RCC 7860 (cell line): ENCODE results near the gene TGM2.
A peak's percentile ranks its signal among the peaks of the same experiment; 100 is the strongest.

ENCODE experiments used
- DNase-seq: peaks from one replicate; pipeline ENCODE4 v3.0.0-alpha.2; 2015; ENCODE audit warnings: low spot score
- FAIRE-seq: peaks from 2 replicates; lab custom pipeline; 2012; peaks lifted over from hg19 to GRCh38; lab: Jason Lieb, UNC

Gene TGM2

GRCh38 chr20:38162878-38163875, 1.9 kb downstream of the TGM2 start:
- FAIRE-seq = no peak
- no peak for DNase-seq

- no peak for FAIRE-seq
Measured at GRCh38 chr20:38162149-38162548, 2.9 kb downstream of the TGM2 start.

GRCh38 chr20:38161412-38161774, 3.7 kb downstream of the TGM2 start:
- no peak for FAIRE-seq
- DNase-seq = no peak

More at GRCh38 chr20:38162149-38162548, 2.9 kb downstream of the TGM2 start:
- DNase-seq = no peak

GRCh38 chr20:38159957-38160756, 4.9 kb downstream of the TGM2 start:
- FAIRE-seq (no peak), DNase-seq (no peak)

GRCh38 chr20:38159566-38159956, 5.5 kb downstream of the TGM2 start:
- DNase-seq (no peak), FAIRE-seq (no peak)

- no peak for FAIRE-seq
- DNase-seq = no peak
Measured at GRCh38 chr20:38158701-38159351, 6.2 kb downstream of the TGM2 start.

GRCh38 chr20:38157635-38158495, 7.2 kb downstream of the TGM2 start:
- FAIRE-seq (no peak), DNase-seq (no peak)

- DNase-seq (peak; percentile 39), FAIRE-seq (no peak)
Measured at GRCh38 chr20:38156888-38157634, 8.0 kb downstream of the TGM2 start.

- FAIRE-seq (no peak), DNase-seq (no peak)
Measured at GRCh38 chr20:38156280-38156679, 8.8 kb downstream of the TGM2 start.

- DNase-seq = no peak
- FAIRE-seq = no peak
Measured at GRCh38 chr20:38155811-38156210, 9.3 kb downstream of the TGM2 start.

- DNase-seq (no peak), FAIRE-seq (no peak)
Measured at GRCh38 chr20:38153401-38153800, 11.7 kb downstream of the TGM2 start.

GRCh38 chr20:38152621-38153221, 12.3 kb downstream of the TGM2 start:
- FAIRE-seq (no peak), DNase-seq (peak; percentile 99)

- peak; percentile 96 for FAIRE-seq
- peak; percentile 96 for DNase-seq
Measured at GRCh38 chr20:38152175-38152620, 12.9 kb downstream of the TGM2 start.

- DNase-seq = no peak
Measured at GRCh38 chr20:38151455-38151854, 13.6 kb downstream of the TGM2 start.

GRCh38 chr20:38150335-38151170, 14.5 kb downstream of the TGM2 start:
- FAIRE-seq = no peak
- no peak for DNase-seq

More at GRCh38 chr20:38151455-38151854, 13.6 kb downstream of the TGM2 start:
- no peak for FAIRE-seq

GRCh38 chr20:38148328-38149102, 16.6 kb downstream of the TGM2 start:
- DNase-seq (no peak), FAIRE-seq (no peak)

GRCh38 chr20:38147751-38148150, 17.3 kb downstream of the TGM2 start:
- no peak for DNase-seq

More at GRCh38 chr20:38147751-38148150, 17.3 kb downstream of the TGM2 start:
- FAIRE-seq = no peak
